ENCODE data around the gene KATNAL2.
A peak's percentile ranks its signal among the peaks of the same experiment; 100 is the strongest.

Gene KATNAL2

GRCh38 chr18:46939337-46939963 is 22.0 kb downstream of the KATNAL2 start:
- TF ChIP-seq CTCF (IDR thresholded peaks at IDR 0.05; ENCODE audit: insufficient read depth, low read depth, low read length, missing control alignments), result no peak
- no peak overlapping the region for H3K4me3 ChIP-seq (ENCODE audit: low read depth, low read length)
- DNase-seq (ENCODE audit: low read depth), result no peak

DNA sequence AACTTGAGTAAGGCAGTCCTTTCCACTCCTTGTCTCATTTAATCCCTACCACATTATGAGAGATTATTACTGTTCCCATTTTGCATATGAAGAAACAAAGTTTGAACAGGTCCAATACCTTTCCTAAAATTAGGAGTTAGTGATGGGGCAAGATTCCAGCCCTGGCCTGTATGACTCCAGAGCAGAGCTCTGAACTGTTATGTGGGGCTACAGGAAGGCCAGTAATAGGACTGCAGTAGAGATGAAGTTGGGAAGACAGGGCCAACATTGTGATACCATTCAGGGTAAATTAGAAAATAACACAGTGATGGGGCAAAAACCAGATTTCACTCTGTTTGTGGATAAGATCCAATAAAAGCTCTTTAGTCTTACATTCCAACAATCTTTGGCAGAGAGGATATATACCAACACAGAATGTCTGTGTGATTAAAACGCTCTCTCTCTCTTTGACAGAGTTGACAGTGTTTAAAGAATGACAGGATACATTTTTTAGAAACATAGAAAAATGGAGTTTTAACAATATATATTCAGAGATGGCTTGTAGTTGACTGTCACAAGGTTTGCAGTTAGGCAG is 22.7 kb downstream of the KATNAL2 start:
- DNase-seq (ENCODE audit: low read depth), result no peak
- TF ChIP-seq CTCF (IDR thresholded peaks at IDR 0.05; ENCODE audit: insufficient read depth, low read depth, low read length, missing control alignments), result no peak
- H3K4me3 ChIP-seq (ENCODE audit: low read depth, low read length), result no peak overlapping the region

- no peak for DNase-seq (ENCODE audit: low read depth)
- TF ChIP-seq CTCF (IDR thresholded peaks at IDR 0.05; ENCODE audit: insufficient read depth, low read depth, low read length, missing control alignments), result no peak
- no peak overlapping the region for H3K4me3 ChIP-seq (ENCODE audit: low read depth, low read length)
Observed at GRCh38 chr18:46942646-46943045, 25.2 kb downstream of the KATNAL2 start.

DNA sequence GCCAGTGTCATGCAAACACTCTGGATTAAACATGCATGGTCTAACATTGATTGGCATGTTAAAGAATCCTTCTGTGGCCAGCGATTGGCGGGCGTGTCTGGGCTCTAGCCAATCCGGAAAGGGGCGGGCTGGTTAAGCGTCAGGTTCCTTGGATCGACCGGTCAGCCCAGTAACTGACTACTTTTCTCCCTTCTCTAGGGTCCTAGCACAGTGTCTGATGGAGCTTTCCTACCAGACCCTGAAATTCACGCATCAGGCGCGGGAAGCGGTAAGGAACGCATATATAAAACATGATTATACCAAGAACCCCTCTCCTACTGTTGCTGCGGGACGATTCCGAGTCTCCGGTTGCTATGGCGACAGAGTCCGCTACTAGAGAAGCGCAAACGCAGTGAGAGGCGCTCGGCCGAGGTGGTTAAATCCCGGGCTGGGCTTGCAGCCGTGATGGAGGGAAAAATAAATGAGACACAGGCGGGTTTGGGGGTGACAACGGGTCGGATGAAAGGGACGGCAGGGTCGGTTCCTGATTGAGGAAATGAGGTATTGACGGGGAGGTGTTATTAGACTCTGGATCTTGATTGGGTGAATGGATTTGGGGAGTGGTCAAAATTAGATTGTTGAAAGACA is 29.4 kb downstream of the KATNAL2 start:
- DNase-seq (ENCODE audit: low read depth), result peak; percentile 79
- TF ChIP-seq CTCF (IDR thresholded peaks at IDR 0.05; ENCODE audit: insufficient read depth, low read depth, low read length, missing control alignments), result no peak
- H3K4me3 ChIP-seq (ENCODE audit: low read depth, low read length), result peak overlapping the region; percentile 62

DNA sequence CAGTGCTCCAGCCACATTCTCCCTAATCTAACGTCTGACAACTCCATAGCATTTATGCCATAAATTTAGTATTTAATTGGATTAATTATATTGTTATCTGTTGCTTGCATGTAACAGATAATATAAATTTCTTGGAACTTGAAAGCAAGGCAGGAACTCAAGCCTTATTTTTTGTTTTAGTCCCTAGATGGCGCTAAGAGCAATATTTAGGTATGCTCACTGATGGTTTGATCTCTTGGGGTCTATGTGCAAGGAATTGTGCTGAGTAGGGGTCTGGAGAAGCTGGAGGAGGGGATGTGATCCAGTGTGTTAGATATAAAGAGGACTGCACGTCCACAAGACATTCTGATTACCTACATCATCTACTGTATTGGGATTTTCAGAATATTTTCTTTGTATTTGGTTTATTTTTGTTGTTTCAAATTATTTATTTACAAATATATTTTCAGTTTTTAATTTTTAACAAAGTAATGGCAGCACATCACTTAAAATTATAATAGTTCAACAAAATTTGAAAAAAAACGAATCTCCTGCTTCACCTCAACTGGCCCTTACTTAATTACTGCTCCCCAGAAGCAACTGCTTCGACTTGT is 32.8 kb downstream of the KATNAL2 start:
- peak; percentile 43 for TF ChIP-seq CTCF (IDR thresholded peaks at IDR 0.05; ENCODE audit: insufficient read depth, low read depth, low read length, missing control alignments)
- peak; percentile 21 for DNase-seq (ENCODE audit: low read depth)

DNA sequence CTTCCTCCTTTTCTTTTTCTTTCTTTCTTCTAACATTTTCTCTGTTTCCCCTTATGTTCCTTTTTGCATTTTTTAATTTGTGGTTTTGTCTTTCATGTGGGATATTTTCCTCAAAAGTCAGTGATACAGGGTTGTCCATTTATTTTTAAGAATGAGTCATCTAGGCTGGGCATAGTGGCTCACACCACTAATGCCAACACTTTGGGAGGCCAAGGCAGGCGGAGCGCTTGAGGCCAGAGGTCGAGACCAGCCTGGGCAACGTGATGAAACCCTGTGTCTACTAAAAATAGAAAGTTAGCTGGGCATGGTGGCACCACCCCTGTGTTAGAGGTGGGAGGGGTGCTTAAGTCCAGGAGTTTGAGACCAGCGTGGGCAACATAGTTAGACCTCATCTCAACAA is 35.8 kb downstream of the KATNAL2 start:
- no peak for DNase-seq (ENCODE audit: low read depth)
- no peak for TF ChIP-seq CTCF (IDR thresholded peaks at IDR 0.05; ENCODE audit: insufficient read depth, low read depth, low read length, missing control alignments)
- H3K4me3 ChIP-seq (ENCODE audit: low read depth, low read length), result no peak overlapping the region

More for the DNA sequence above, 32.8 kb downstream of the KATNAL2 start:
- no peak overlapping the region for H3K4me3 ChIP-seq (ENCODE audit: low read depth, low read length)

Data from GM12865 (cell line).